ENCODE data around the gene MEF2A.
"Not testable (repeated sequence)": the region's sequence is repeated elsewhere in the genome, so short reads cannot be mapped to it uniquely, and the experiment has no call there.

The MEF2A gene

GRCh38 chr15:99565299-99566156 is at the start of gene MEF2A:
TSS of gene MEF2A (plus strand) at chr15:99565984. CDS start at chr15:99633120, 67,136 bp downstream.
- peak; percentile 62 for DNase-seq

DNA sequence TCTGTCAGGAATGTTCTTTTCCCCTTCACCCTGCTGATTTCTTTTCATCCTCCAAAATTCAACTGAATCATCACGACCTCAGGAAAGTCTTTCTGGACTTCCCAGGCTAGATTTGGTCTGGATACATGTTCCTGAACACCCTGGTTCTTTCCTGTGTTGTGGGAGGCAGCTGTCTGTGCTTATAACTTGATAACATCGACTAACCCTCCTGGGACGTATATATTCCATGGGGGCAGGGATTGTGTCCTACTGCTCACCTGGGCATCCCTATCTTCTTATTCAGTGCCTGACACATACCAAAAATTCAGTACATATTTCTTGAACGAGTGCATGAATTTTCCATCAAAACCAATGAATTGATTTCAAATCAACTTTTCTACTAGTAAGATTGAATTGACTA is 47.6 kb upstream of the MEF2A start:
- DNase-seq: no peak

- DNase-seq: not testable (repeated sequence)
Measured at GRCh38 chr15:99519366-99519765, 46.4 kb upstream of the MEF2A start.

GRCh38 chr15:99522288-99522687 is 43.5 kb upstream of the MEF2A start:
- DNase-seq: no peak

- no peak for DNase-seq
Measured at GRCh38 chr15:99526176-99526575, 39.6 kb upstream of the MEF2A start.

GRCh38 chr15:99526671-99527070 is 39.1 kb upstream of the MEF2A start:
- no peak for DNase-seq

GRCh38 chr15:99536422-99537040 is 29.3 kb upstream of the MEF2A start:
- no peak for DNase-seq

DNA sequence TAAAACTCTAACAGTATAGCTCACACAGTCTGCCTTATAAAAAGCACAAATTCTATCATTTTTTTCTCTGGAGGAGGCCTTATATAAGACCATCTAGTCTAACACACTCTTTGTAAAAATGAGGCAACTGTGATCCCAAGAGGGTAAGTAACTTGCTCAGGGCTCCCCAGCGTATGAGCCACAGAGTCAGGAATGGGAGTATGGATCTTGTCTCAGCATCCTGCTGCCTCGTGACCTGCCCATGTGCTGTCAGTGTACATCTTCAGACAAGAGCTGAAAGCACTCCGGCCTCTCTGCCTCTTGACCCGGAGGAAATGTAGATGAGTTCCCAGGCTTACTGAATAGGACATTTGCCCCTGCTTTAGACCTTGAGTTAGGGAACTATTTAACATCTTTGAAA is 28.4 kb upstream of the MEF2A start:
- DNase-seq: no peak

GRCh38 chr15:99538261-99538660 is 27.5 kb upstream of the MEF2A start:
- DNase-seq: no peak

GRCh38 chr15:99542828-99543227 is 23.0 kb upstream of the MEF2A start:
- no peak for DNase-seq

DNA sequence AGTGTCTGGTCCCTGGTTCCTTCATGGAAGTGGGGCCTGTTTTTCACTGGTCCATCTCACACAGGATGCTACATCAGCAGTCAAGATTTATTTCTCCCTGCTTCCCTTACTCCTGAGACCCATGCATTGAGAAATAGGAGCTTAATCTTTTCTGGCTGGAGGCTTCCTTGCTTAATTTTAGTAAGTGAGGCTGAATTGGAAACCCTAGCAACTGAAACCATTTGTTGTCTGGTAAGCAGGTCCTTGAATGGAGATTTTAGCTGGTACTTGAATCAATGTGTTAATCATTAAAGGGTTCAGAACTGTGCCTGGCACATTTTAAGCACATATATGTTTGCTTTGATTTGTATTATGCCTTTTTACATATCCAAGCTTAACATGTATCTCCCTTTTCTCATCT is 20.2 kb upstream of the MEF2A start:
- no peak for DNase-seq

DNA sequence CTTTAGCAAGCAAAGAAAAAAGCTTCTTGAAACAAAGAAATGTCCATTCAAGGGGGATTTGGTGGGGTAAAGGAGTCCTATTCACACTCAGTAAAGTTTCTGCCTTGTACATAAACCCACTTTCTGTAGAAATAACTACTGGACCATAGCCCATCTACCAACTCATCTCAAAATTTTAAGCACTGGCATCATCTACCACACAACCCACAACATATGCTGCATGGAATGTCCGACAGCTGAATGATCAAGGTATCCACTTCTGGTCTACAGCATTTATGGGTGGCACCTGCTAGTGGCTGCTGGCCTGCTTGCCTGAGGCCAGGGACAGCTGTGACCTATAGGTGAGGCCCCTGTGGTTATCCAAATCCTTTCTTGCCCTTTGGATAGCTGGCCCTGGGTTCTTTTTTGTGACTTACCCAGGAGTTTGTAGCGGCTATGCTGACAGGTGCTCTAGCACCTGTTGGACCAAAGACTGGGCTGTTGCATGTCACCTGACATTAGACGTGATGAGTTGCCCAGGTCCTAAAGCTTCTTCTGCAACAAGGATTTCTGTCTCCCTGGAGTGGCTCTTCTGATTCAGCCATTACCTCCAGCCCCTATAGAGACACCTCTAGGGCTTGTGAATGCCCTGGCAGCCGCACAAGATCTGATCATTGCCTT is 19.2 kb upstream of the MEF2A start:
- no peak for DNase-seq

GRCh38 chr15:99547517-99547916 is 18.3 kb upstream of the MEF2A start:
- no peak for DNase-seq

DNA sequence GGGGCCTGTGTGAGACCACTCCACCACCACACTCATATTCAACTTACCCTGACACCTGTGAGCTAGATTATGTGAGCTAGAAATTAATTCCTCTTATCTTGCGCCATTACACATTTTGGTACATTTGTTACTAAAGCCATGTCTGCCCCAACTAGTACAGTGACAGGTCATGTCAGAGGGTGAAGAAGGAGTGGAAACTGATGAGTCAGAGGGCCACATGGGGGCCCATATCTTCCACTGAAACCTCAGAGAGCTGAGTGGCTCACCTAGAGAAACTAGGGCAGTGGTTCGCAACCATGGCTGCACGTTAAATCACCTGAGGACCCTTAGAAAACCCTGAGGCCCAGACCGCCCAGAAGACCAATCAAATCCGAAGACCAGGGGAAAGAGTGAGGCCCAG is 15.7 kb upstream of the MEF2A start:
- DNase-seq: no peak

- DNase-seq: no peak
Measured at GRCh38 chr15:99552111-99552510, 13.7 kb upstream of the MEF2A start.

DNA sequence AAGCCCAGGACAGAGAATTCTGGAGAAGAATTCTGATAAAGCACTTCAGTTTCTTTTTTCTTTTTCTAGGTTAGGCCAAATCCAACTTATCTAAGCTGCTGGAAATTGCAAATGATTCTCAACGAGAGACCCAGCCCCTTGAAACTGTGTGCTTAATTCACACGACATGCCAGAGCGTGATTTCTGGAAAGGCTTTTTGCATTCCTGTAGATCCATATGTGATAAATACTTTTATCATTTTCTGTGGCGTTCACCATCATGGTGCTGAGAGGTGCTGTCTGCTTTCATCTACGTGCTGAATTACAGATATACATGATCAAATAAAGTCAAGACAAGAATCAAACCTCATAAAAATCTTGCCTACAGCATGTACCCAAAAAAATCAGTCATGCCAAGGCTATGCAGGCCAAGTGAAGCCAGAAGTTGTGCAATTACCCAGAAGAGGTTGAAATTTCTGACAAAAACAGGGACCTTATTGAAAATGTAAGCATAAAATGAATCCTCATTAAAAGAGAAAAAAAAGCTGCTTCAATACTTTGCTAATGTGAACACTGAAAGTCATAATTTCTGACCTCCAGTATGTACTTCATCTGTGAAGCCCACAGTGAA is 10.8 kb upstream of the MEF2A start:
- no peak for DNase-seq

DNA sequence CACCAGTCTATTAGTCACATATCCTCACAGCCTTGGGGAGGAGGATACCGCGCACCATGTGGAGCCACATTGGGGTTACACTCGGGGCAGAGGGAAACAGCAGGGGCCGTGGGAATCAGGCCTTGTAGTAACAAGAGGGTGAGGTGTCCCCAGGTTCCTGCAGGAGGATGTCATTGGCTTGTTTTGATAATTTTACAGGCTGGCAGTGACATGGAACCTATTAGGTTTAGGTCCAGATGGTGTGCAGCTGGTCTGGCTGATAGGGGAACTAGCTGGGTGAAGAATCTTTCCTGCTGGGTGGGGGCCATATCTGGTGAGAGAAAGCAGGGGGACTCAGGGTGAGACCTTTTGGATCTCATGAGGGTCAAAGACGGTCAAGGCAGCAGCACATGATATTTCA is 9.8 kb upstream of the MEF2A start:
- DNase-seq: no peak

DNA sequence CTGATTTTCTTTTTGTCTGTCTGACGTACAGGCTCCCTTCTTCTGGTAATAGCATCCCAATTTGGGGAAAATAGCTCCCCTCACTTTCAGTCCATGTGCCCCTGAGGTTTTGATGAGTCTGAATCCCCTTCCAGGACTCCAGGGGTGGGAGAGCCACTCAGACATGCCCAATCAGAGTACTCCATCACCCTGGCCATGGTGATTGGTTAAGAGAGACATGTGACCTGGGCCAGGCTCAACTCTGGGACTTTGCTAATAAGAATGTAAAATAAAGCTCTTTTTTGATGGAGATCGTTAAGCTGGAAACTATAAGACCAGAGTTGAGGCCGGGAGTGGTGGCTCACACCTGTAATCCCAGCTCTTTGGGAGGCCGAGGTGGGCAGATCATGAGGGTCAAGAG is 9.2 kb upstream of the MEF2A start:
- DNase-seq: no peak

DNA sequence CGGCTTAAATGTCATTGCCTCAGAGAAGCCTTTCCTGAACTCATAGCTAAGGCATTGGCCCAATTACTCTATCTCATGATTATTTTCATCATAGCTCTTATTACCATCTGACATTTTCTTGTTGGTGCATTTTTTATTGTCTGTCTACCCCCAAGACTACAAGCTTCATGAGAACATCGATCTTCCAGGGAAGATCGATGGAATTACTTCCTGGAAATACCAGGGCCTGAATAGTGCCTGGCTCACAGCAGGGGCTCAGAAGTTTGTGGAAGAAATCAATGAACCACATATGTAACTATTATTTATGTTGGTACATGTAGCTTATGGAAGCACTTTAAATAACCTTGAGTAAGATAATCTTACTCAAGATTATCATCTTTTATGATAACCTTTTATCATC is 7.7 kb upstream of the MEF2A start:
- no peak for DNase-seq

GRCh38 chr15:99558571-99558970 is 7.2 kb upstream of the MEF2A start:
- no peak for DNase-seq

GRCh38 chr15:99561476-99562230 is 4.1 kb upstream of the MEF2A start:
- DNase-seq: no peak

DNA sequence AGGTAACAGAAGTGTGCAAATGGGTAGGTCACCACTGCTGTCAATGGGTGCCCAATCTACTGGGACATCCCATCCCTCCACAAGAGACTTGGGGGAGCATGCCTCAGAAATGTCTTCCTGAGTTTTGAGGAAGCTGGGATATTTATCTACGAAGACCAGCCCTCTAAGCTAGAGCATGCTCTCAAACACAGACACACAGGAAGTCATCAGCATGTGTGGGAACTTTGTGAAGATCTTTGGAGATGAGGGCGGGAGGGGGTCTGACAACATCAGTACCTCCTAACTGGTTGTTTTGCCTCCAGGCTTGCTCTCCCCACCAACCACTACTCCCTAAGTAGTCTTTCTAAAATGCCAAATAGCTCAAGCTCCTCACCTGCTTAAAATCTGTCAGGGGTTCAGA is 3.5 kb upstream of the MEF2A start:
- no peak for DNase-seq

All from DMS153 (cell line).